Limb (tissue), 2 donors: ENCODE measurements around the gene AATK.
A peak's percentile ranks its signal among the peaks of the same experiment; 100 is the strongest.

Source experiments
- DNase-seq, 2 donors: peaks; one replicate each; pipeline ENCODE4 v3.0.0-alpha.2; 2016; ENCODE audit errors: extremely low spot score in 2 of 2

The AATK gene

DNA sequence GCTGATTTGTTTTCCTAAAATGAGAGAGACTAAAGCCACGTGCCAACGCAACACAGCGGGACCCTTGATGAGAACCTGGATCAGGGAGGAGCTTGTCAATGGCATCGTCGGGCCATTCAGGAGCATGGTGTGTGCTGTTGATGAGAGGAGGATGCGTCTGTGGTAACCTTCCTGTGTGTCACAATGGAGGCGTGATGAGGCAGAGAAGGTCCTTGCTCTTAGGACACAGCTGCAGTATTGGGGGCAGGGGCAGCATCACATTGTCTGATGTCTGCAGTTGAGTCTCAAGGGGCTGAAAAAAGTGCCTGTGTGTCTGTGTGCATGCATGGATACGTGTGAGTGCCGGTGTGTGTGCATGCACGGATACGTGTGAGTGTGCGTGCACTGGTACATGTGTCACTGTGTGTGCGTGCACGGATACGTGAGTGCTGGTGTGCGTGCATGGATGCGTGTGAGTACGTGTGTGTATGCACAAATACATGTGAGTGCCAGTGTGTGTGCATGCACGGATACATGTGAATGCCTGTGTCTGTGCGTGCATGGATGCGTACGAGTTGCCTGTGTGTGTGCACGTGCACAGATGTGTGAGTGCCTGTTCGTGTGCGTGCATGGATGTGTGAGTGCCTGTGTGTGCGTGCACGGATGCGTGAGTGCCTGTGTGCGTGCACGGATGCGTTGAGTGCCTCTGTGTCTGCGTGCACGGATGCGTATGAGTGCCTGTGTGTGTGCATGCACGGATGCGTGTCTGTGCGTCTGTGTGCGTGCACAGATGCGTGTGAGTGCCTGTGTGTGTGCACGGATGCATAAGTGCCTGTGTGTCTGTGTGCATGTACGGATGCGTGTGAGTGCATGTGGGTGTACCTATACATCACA is 91.8 kb downstream of the AATK start:
- no peak for DNase-seq

- no peak for DNase-seq
Measured at GRCh38 chr17:81071761-81072741, 94.0 kb downstream of the AATK start.

- DNase-seq: no peak
Measured at GRCh38 chr17:81070541-81071246, 95.3 kb downstream of the AATK start.

GRCh38 chr17:81069135-81069645 is 96.8 kb downstream of the AATK start:
- DNase-seq: no peak

- DNase-seq: no peak
Measured at GRCh38 chr17:81068411-81069134, 97.4 kb downstream of the AATK start.

- DNase-seq: peak; percentile 40 to 70
Measured at GRCh38 chr17:81067391-81067811, 98.6 kb downstream of the AATK start.
